Activated CD4-positive, alpha-beta T cell treated with anti-CD3 and anti-CD28 coated beads, Interleukin-2, amount 50 U/mL, for 16 hours (primary cell): ENCODE data around the gene SLC19A2.
"Not testable (repeated sequence)": the region's sequence is repeated elsewhere in the genome, so short reads cannot be mapped to it uniquely, and the experiment has no call there.

Experiments used
- DNase-seq: peaks from one replicate; pipeline ENCODE4 v3.0.0-alpha.2; 2020

SLC19A2 gene

GRCh38 chr1:169508432-169509338 is 22.9 kb upstream of the SLC19A2 start:
- DNase-seq = no peak

DNA sequence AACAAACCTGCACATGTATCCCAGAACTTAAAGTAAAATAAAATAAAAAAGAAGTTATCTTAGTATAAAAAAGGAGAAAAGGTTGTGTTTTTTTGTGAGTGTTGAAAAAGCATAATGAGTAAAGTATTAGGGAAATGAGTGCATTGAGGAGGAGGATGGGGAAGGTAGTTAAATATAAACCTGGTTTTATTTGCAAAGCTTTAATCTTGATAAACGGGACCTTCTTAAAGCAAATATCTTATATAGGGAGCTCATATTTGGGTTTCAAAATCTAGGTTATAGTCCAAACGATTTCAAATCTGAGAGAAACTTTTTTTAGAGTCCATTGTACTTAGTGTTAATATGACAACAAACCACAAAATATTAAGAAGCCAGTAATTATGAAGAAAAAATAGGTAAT is 21.7 kb upstream of the SLC19A2 start:
- DNase-seq = no peak

DNA sequence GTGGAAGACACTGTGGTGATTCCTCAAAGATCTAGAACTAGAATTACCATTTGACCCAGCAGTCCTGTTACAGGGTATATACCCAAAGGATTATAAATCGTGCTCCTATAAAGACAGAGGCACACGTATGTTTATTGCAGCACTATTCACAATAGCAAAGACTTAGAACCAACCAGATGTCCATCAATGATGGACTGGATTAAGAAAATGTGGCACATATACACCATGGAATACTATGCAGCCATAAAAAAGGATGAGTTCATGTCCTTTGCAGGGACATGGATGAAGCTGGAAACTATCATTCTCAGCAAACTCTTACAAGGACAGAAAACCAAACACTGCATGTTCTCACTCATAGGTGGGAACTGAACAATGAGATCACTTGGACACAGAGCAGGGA is 17.9 kb upstream of the SLC19A2 start:
- not testable (repeated sequence) for DNase-seq

DNA sequence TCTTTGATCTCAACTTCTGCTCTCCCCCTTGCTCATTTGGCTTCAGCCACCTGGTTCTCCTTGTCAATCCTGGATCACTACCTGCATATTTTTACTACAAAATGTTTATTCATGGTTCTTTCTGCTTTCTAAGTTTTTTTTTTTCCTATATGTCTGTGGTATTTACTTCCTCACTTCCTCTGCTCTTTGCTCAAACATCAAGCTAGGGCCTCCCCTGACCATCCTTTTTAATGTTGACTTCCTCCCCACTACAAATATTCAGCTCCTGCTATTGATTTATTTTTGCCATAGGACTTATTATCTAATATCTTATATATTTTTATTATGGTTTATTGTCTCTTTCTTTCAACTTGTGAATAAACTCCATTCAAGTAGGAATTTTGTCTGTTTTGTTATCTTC is 14.1 kb upstream of the SLC19A2 start:
- no peak for DNase-seq

DNA sequence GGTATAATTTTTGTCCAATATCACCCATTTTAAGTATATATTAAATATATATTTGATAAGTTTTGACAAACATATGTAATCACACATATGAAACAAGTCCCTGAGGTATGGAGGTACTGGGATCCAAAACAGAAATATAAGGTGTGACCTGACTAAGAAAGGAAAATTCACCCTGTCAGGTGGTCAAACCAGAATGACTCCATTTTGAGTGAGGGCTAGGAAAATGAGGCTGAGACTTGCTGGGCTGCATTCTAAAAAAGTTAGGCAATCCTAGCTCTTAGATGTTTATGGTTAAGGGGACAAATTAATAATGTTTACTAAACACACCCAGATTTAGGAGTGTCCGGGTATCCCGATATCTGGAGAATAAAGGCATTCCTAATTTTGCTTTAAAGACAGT is 11.6 kb upstream of the SLC19A2 start:
- no peak for DNase-seq

DNA sequence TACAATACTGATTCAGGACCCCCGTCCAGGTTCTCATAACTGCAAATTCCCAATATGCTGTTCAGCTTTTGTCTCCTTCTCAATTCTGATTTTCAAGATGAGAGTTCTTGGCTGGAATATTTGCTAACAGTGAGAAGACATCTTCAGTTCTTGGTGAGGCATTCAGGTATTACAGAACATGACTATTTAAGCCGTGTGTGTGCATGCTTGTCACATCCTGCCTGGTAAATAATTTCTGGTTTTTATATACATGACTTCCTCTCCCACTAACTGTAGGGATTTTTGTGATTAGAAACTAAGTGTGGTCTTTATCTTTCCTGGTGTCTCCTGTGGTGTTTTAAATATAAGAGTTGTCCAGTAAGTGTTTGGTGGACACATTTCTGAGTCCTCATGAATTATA is 10.2 kb upstream of the SLC19A2 start:
- DNase-seq = no peak

GRCh38 chr1:169495046-169495775 is 9.5 kb upstream of the SLC19A2 start:
- peak; percentile 29 for DNase-seq

DNA sequence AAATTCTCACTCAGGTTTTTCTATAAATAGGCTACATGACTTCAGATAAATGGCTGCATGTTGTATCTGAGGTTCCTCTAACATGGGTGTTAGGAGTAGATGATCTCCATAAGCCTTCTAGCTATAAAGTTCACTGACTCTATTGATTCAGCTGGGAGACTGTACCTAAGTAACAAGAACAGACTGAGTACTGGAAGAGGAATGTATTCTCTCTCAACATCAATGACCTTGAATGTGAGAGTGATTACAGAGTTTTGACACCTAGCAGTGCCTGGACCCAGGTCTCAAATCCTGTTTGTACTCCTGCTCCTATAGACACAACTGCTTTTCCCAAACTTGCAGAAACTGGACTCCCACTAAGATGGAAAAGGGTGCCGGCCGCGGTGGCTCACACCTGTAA is 8.6 kb upstream of the SLC19A2 start:
- no peak for DNase-seq

DNA sequence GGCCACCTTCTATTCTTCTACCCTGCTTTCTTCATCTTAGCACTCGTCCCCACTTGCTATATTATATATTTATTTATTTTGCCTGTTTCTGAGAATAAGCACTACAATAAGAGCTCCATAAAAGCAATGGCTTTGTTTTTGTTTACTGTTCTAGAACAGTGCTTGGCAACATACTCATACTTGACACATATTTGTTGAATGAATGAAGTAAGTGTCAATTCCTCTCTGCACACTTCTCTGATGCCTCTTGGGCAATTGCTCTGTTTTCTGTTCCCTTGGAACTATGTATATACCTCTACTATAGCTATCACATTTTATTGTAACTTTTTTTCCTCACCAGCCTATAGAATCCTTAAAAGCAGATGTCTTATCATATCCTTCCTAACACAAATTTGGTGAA is 7.5 kb upstream of the SLC19A2 start:
- no peak for DNase-seq

GRCh38 chr1:169491845-169492281 is 6.1 kb upstream of the SLC19A2 start:
- peak; percentile 89 for DNase-seq

- DNase-seq = no peak
Measured at GRCh38 chr1:169488157-169488556, 2.4 kb upstream of the SLC19A2 start.

GRCh38 chr1:169487561-169487960 is 1.8 kb upstream of the SLC19A2 start:
- DNase-seq = no peak

GRCh38 chr1:169487133-169487532 is 1.4 kb upstream of the SLC19A2 start:
- no peak for DNase-seq

DNA sequence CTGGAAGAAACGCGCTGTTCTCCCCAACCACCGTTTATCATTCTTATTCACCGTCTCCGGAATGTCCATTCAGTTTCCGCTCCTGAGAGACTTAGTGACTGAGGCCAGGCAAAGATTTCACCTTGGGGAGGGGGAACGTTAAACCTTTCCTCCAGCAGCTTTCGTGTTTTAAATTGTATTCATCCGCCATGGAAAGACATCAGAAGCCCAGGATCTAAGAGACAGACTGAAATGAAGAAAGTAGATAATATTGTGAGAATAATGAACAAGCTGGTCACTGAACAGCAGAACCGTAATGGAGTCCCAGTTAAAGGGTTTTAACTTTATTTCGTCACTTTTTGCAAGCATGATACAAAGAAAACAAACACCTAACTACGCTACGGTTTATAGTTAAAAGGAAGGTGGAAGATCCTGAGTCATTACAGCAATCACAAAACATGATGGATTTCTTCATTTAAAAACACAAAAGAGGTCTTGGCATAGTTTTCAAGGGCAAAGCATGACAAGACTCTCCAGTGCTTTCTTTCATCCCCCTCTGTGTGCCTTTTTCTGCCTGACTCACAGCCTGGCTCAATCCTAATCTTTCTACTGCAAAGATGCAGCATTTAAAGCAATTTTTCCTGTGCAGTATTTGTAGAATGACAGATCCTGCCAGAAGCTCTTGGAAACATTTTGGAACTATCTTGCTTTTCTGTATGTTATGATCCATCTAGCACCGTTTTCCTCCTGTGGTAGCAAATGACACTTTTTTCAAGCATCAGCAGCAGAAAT is 722 bp upstream of the SLC19A2 start:
- no peak for DNase-seq

GRCh38 chr1:169484683-169485430 is 887 bp downstream of the SLC19A2 start:
- DNase-seq = no peak

DNA sequence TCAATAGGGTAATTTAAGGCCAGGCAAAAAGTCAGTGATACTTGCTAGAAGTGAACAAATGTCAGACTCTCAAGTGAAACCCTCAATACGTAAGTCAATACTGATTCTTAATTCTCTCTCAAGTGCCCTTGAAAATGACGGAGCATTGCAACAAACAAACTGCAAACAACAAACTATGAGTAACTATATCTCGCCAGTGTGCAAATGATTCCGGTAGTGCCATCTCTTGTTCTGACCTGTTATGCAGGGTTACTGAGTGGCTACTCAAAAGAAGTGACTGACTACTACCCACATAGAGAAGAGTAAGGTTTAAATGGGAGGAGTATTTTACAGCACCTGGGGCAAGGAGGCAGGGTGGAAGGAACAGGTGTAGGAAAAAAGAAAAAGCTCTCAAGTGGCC is 1.6 kb downstream of the SLC19A2 start:
- DNase-seq = no peak

- DNase-seq = no peak
Measured at GRCh38 chr1:169483500-169483966, 2.2 kb downstream of the SLC19A2 start.

GRCh38 chr1:169479363-169480066 is 6.2 kb downstream of the SLC19A2 start:
- no peak for DNase-seq

DNA sequence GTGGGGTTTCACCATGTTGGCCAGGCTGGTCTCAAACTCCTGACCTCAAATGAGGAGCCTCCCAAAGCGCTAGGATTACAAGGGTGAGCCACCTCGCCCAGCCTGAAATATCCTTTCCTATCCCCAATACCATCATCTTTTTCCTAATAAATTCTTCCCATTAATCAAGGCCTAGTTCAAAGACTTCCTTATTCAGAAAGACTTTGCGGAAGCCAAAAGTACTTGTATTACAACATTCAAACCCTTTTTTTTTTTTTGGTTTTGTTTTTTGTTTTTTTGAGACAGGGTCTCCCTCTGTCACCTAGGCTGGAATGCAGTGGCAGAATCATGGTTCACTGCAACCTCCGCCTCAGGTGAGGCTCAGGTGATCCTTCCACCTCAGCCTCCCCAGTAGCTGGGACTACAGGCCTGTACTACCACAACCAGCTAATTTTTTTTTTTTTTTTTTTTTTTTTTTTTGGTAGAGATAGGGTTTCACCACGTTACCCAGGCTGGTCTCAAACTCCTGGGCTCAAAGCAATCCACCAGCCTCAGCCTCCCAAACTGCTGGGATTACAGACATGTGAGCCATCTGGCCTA is 7.6 kb downstream of the SLC19A2 start:
- DNase-seq = no peak

- DNase-seq = no peak
Measured at GRCh38 chr1:169475806-169476387, 9.8 kb downstream of the SLC19A2 start.
